ENCODE results near the gene PDE1A.
A peak's percentile ranks its signal among the peaks of the same experiment; 100 is the strongest.

PDE1A gene

DNA sequence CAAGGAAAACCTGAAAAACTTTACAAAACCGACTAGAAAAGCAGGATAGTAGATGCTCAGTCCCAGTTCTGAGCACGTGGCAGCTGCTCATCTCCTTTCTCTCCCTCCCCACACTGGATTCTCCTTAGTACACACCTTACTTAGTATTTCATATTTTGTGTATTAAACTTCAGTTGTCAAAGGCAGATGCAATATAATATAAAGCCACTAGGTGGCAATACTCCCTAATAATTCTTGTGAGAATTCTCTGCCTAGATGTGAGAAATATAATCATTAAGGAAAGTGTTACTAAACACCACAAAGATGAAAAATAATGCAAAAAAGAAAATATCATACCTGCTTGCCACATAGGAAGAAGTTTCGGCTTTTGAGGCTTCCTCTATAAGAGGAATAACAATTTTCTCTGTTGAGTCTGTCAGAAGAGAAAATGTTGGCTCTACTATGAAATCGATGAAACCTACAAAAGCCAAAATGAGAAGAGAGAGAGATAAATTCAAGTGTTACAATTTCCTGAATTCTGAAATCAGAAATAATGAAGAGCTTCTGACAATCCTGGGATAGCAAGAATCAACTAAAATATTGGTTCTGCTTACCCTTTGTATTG lies 240.6 kb downstream of the PDE1A start:
- FAIRE-seq: peak; percentile 91

DNA sequence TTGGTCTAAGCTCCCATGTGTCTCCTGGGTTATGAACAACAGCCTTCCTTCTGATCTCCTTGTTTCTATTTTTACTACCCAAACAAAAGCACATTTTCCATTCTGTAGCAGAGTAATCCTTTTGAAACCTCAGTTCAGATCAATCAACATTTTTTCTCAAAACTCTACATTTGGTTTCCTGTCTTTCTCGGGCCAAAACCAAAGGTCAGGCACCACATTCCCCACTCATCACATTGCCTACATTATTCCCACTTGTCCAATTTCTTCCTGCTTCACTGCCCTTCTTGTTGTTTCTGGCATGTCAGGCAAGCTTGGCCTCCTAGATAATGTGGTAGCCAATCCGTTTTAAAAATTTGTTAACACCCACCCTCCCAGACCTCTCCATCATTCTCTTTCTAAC lies 244.4 kb downstream of the PDE1A start:
- no peak for FAIRE-seq

DNA sequence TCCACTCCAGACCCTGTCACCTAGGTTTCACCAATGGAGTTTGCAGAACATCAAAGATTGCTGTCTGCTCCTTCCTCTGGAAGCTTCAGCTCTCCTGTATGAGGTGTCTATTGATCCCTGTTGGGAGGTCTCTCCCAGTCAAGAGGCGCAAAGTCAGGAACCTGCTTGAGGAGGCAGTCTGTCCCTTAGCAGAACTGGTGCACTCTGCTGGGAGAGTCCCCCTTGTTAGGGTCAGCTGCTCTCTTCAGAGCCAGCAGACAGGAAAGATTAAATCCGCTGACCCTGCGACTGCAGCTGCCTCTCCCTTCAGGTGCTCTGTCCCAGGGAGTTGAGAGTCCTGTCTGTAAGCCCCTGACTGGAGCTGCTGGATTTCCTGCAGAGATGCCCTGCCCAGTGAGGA lies 245.5 kb downstream of the PDE1A start:
- no peak for FAIRE-seq

DNA sequence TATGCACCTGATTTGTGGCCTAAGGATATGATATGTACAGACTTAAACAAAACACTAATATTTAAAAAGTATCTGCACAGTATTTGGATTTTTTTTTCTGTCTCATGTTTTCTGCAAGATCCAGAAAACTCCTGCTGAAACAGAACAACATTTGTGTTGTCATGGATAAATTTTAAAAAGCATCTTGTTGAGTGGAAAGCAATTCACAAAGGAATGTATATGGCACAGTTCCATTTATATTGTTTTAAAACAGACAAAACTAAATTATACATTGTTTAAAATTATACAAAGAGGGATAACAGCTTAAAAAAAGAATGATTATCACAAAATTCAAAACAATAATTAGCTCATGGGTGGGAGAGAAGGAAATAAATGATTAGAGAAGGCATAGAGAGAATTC lies 247.7 kb downstream of the PDE1A start:
- FAIRE-seq: no peak

DNA sequence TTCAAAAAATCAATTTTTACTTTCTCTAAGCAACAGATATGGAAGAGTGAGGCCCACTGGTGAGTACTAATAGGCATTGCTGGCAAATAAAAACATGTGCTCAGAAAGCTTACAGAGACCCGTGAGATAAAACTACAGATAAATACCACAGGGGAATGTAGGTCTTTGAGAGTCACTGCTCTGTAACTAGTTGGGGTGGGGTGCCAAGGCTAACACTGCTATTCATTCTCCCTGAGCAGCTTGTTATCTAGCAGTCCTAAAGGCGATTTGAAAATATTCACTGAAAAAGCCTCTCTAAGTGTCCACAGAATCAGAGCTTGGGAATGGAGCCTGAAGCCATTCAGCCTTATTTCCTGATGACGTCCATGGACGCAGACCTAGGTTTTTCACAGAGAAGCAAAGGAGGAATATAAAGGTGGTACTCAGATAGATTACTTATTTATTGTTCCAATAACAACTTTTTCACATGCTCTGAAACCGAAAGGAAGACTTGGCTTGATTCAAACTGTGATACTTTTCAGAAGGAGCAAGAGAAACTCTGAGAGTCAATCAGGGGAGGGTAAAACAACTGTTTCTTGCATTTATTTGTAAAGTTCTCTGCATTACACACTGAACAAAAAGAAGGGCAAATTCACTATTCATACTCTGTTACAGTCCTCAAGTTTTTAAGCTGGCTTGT lies 252.8 kb downstream of the PDE1A start:
- no peak for FAIRE-seq

DNA sequence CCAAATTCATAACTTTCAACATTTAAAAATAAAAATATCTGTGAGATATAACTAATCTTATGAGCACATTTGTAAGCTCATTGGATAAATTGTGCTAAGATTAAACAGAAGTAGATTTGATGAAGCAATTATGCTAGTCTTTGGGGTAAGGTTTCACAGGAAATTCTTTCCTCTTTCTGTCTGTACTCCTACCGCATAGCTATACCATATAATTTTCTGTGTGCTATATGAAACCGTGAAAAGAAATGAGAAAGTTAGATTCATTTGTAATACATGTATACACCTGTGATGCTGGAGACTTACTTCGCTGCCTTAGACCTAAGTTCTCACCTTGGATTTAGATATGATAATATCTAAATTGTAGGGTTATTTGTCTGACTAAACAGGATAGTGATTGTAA lies 256.5 kb downstream of the PDE1A start:
- no peak for FAIRE-seq

DNA sequence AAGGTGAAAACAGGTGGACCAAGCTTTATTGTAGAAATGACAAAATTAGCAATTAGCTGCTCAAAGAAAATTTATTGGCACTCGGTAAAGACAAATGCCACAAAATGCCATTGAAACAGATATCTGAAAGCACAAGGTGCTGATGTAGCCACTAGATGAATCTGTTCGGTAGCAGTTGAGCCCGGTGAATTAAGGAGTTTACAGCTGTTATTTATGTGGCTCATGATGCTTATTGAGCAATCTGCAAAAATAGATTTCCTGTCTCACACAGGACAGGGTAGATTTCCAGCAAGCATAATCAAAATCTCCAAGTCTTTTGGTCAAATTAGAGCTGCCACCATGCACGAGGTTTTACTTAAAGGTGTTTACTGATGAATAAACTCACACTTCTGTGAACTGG lies 259.0 kb downstream of the PDE1A start:
- FAIRE-seq: no peak

DNA sequence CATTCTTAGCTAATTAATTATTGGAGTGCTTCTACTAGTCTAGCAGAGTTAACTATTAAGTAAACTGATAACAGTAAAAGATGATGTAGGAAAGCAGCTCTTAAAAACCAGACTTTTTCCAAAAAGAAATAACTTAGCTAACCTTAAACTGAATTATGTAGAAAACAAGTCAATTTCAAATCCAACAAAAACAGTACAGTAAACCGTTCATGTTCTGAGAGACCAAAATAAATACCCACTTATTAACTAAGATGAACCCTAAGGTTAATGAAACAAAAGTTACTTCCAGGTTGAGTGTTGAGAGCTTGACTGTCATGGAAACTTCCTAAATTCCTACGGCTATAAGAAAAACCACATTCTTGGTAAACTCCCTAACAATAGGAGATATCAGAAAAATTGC lies 260.0 kb downstream of the PDE1A start:
- no peak for FAIRE-seq

DNA sequence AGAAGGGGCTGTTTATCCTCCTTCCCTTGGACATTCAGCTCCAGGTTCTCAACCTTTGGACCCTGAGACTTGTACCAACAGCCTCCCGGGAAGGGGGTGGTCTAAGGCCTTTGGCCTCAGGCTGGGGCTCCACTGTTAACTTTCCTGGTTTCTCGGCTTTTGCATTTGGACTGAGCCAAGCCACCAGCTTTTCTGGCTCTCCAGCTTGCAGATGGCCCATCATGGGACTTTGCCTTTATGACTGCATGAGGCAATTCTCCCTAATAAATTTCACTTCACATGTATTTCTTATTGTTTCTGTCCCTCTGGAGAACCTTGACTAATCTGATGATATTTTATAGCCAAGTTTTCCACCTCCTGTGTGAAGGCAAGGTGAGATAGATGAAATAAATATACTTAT lies 260.4 kb downstream of the PDE1A start:
- FAIRE-seq: no peak

DNA sequence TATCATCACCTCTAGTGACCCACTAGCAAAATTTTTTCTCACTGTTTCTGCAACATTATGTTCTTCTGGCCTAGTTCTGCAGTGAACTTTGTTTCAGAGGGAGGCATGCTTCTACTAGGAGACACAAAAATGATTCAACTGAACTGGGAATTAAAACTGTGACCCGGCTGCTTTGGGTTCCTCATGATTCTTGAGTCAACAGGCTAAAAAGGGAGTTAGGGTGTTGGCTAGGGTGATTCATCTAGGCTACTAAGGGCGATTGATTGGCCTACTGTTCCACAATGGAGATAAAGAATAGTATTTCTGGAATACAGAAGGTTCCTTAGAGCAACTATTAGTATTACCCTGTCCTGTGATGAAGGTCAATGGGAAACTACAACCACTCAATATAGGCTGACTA lies 261.6 kb downstream of the PDE1A start:
- no peak for FAIRE-seq

DNA sequence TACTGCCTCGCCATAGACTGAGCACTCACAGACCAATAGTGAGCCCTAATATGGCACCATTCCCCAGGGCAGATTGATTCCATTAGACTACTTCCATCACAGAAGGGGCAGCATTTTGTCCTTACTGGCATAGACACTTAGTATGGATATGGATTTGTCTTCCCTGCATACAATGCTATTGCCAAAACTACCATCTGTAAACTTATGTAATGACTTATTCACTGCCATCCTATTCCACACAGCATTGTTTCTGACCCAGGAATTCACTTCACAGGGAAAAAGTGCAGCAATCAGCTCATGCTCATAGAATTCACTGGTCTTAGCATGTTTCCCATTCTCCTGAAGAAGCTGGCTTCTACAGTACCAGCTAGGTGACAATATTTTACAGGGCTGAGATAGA lies 262.1 kb downstream of the PDE1A start:
- FAIRE-seq: no peak

DNA sequence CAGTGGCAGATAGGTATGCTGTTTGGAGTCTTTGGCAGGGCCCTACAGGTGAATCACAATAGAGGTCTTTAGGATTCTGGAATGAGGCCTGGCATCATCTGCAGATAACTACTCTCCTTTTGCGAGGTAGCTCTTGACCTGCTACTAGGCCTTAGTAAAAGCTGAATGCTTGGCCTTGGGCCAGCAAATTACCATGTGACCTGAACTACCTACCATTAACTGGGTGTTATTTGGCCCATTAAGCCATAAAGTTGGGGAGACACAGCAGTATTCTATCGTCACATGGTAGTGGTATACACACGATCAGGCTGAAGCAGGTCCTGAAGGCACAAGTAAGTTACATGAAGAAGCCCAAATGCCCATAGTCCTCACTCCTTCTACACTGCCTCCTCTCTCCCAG lies 263.0 kb downstream of the PDE1A start:
- FAIRE-seq: no peak

DNA sequence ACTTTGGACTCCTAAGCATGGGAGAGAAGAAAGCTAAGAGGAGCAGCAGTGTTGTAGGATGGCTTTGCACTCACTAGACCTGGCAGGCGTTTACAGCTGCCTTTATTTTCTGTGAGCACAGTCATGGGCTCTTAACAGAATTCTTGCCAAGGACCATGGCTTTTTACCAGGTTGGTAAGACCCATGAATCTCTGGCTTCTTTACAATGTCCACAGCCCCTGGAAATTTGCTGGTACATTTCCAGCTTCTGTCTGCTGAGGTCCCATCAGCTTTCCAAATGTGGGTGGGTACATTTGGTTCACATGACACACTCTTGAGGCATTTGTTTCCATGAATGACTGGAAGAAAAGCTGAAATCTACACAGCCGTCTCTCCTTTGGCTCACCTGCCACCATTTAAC lies 278.5 kb downstream of the PDE1A start:
- no peak for FAIRE-seq

DNA sequence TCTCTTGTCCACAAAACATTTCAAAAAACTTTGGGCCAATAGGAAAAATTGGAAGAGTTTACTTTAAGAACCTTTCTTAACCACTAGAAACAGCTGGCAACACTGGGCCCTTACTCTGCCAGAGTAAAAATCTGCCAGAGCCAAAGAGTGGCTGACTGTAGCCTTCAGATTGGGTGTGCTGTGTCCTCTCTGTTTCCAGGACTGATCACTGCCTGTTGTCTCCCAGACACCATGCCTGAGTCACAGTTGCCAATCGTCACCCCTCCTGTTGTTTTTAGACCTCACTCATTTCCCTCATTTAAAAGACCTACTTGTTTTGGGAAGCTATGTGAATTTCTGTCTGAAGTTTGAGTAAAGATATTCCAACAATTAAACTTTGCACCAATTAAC lies 282.1 kb downstream of the PDE1A start:
- no peak for FAIRE-seq

DNA sequence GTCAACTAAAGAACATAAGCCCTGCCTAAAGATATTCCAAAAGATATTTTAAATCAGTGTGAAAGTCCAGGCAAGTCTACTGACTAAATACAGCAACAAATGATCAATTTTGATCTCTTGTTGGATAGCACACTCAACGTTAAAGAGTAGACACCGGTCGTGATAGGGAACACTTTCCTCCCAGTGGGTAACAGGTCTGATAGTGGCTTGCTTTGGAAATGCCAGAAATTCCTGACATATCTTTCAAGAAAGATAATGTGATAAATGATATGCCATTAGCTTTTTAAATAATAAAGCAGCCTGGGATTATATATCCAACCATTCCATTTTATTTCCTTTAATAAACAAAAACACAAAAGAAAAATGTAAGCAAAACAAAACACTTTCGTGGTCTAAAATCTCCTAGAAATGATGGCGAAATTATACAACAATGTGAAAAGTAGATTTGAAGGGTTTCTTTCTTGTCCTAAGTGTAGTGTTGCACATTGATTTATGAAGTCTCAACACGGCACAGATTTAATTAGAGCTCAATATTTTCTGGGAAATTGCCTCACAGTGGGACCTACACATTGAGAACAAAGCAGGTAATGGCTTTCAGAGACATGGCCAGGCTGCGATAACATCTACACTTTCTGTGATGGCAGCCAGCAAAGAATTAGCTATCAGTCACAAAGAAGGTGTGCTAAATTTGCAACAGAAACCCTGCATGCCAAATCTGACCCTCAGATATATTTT lies 282.6 kb downstream of the PDE1A start:
- no peak for FAIRE-seq

DNA sequence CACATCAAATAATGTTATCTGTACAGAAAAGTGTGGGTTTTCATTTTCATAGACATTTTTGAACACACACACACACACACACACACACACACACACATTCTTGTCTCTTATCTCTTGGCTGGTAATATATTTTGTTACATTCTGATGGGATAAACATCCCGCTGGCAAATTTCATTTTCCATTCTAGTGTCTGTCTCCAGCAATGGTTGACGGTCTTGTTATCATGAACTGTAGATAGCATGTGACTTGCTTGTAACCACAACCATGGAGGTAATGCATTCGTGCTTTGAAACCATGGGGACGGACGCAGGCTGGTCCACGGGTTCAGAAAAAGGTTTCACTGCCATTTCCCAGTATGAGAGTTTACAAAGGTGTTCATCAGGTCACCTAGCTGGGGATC lies 284.8 kb downstream of the PDE1A start:
- no peak for FAIRE-seq

DNA sequence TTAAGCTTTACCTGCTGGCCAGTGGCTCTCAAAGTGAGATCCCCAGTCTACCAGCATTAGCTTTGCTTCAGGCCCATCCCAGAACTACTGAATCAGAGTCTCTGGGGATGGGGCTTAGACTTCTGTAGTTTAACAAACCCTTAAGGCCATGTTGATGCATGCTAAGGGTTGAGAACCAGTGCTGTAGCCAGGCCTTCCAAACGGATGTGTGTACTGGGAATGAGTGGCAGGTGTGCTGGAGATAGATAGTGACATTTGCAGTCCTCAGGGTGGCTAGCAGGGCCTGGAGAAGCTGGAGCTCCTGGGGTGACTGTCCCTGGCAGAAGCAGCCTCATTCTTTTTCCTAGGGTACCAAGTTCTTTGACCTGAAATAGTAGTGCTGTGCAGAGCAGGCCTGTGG lies 292.6 kb downstream of the PDE1A start:
- no peak for FAIRE-seq

DNA sequence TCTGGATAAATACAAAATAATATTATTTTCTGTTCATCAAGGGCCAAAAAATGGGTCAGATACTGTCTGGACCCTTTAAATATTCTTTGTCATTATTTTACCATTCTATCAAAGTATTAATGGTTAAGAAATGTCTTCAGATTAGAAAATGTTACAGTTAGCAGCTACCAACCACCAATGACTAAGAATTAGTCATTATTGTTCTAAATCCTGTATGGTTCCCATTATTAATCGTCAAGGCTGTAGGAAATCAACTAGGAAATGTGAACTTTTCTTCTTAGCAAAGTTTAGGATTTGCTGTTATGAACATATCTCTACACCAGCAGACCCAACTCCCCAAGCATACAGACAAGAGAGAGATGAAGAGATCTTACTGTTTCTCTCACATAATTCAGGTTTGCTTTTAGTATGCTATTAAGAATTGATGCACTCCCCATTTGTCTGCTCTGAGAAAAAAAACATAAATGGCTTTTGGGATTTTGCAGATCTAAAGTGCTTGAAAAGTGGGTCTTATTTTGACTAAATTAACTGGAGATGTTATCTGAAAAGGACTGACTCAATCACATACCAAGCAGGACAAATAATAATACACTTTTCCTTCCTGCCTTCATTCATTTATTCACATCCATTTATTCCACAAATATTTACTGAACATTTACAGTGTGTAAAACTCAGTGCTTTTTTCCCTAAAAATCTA lies 293.5 kb downstream of the PDE1A start:
- FAIRE-seq: no peak

DNA sequence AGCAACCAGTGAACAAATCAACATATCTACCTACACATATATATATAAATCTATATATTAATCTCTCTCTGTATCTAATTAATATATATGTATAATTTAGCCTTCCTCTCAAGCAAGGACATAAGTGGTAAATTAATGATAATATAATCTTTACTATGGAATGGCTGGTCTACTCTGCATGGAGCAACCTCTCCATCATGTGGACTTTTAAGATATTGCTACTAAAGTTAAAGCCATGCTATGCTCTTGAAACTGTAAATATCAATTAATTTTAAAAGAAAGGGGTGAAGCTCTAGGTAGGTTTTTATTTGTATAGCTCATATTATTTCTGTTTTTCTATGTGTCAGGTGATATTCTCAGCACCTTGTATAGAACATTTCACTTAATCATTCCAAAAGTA lies 294.2 kb downstream of the PDE1A start:
- FAIRE-seq: peak; percentile 41

DNA sequence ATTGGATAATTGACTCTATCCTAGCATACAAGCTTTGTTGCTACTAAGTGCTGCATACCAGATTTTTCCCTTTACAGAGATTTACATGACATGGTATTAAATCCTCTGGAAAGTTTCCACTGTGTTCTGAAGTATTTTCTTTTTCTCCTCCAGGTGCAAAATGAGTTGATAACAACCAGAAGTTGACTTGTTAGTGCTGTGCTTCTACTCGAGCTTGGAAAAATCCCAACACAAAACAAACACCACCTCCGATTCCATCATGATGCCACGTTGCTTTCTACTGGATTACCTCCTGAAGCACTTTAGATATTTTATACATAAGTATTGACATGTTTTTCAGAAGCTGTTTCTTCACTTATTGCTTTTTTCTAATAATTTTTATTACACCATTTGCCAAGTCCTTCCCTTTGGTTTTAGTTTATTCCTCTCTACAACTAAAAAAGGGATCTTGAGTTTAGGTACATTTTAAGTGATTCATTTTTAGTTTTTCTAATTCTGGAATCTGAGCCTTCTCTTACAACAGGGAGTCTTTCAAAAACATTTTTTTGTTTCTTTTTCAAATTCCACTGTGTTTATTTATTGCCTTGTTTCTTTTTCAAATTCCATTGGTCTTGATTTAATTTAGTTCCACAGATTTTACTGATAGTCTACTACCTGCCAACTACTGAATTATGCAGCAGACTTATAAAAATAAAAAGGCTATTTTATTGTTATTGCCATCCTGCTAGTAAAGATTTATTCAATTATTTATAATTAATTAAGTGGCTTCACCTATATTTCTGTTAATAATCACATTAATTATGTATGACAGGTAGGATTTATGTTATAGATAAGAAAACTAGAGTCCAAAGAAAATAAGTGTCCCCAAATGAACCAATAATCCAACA lies 297.8 kb downstream of the PDE1A start:
- FAIRE-seq: no peak

DNA sequence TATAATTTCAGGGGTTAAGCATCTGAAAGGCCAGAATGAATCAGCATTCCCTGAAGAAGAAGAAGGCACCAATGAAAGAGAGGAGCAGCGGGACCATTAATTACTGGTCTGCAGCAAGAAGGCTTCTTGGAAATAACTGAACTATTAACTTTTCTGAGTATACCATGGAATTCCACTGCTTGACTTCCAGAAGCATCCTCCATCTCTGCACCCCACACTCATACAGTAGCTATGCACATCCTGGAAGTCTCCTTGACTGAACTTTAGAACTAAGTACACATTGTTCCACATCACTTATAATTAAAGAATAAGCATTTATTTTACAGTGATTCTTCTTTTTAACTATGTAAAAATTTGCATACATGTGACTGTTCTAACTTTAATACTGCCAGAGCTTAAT lies 309.6 kb downstream of the PDE1A start:
- FAIRE-seq: no peak

DNA sequence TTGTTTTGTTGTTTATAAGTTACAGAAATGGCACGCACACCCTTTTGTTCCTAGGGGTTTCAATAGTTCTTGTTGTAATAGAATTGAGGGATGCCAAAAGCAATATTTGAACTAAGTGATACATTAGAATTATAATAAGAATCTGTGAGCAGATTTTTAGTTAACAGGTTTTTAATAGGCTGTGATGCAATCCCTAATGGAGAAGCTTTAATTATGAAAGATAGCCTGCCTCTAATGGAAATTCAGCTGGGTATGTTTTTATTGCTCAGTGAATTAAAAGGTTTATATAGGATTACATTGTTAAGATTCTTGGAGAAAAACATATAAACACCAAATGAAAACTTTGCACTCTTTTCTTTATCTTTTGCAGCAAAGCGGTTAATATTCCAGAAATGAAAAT lies 310.1 kb downstream of the PDE1A start:
- no peak for FAIRE-seq

DNA sequence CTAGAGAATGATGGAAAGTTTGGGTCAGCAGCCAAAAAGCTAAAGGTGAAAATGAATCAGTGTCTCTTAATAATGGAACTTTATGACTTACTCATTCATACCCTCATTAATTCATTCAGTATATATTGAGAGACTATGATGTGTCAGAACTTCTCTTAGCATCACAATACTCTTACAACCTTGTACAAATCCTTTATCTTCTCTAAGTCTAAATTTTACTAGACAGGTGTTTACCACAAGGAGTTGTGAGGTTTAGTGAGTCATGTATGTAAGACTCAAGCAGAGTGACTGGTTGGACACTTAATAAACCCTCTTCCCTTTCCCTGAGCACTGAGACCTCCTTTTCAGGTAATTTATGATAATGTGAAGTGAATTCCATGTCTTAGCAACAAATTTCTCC lies 311.6 kb downstream of the PDE1A start:
- FAIRE-seq: no peak

Data from G401.6 (cell line).